H1 (cell line): ENCODE results near the gene ZNF426. TPM values are rescaled to one million over a fixed set of nuclear protein-coding genes. Genes with fewer than 3 reads are reported as not detected.

Experiments used
- CTCF ChIA-PET: fragments of 300-600 bp; sonication (Branson Sonifier 250); formaldehyde crosslinking; loops from one replicate; lab custom pipeline; 2021; ENCODE audit not compliant: partially characterized antibody; lab: Charles Lee
- POLR2A ChIA-PET: fragments of 300-600 bp; sonication (Branson Sonifier 250); formaldehyde crosslinking; loops from one replicate; lab custom pipeline; 2021; ENCODE audit warnings: inconsistent platforms; ENCODE audit not compliant: partially characterized antibody; lab: Charles Lee
- DNase-seq, 2 experiments: peaks; one replicate each; pipeline versions ENCODE4 v3.0.0 to v3.0.0-alpha.2; 2010 to 2022; ENCODE audit warnings: low spot score in 2 of 2, low read depth in 1 of 2, mixed read lengths in 1 of 2
- FAIRE-seq: peaks from 2 replicates; lab custom pipeline; 2011; peaks lifted over from hg19 to GRCh38; lab: Jason Lieb, UNC
- H2AFZ ChIP-seq: 2 replicates; pipeline ENCODE4 v1.8.1; 2012; ENCODE audit warnings: low read length, inconsistent platforms
- H2AK5ac ChIP-seq: 2 replicates; pipeline ENCODE4 v1.6.1; 2013; ENCODE audit warnings: low read depth, low read length
- H2BK120ac ChIP-seq: replicated peaks from 2 replicates; pipeline ENCODE3; 2013; ENCODE audit warnings: low read depth, low read length, inconsistent platforms
- H2BK12ac ChIP-seq: 2 replicates; pipeline ENCODE4 v1.6.1; 2013; ENCODE audit warnings: low read depth, low read length
- H2BK15ac ChIP-seq: 2 replicates; pipeline ENCODE4 v1.6.1; 2013; ENCODE audit warnings: low read length
- H2BK20ac ChIP-seq: 2 replicates; pipeline ENCODE4 v1.6.1; 2013; ENCODE audit warnings: low read length
- H2BK5ac ChIP-seq: 2 replicates; pipeline ENCODE4 v1.6.1; 2013; ENCODE audit warnings: low read depth, low read length
- H3K14ac ChIP-seq: 2 replicates; pipeline ENCODE4 v1.6.1; 2013; ENCODE audit warnings: inconsistent platforms; ENCODE audit not compliant: insufficient read length
- H3K18ac ChIP-seq: 2 replicates; pipeline ENCODE4 v1.6.1; 2013; ENCODE audit warnings: low read length; ENCODE audit errors: extremely low read depth
- H3K23ac ChIP-seq: 2 replicates; pipeline ENCODE4 v1.6.1; 2013; ENCODE audit warnings: inconsistent platforms; ENCODE audit not compliant: insufficient read length
- H3K23me2 ChIP-seq: 2 replicates; pipeline ENCODE4 v1.6.1; 2013; ENCODE audit warnings: low read depth, low read length
- H3K27ac ChIP-seq: 2 replicates; pipeline ENCODE4 v1.6.1; 2011; ENCODE audit warnings: low read depth, low read length, inconsistent platforms
- H3K27me3 ChIP-seq, 4 experiments: replicated peaks in 1 of 4; 1 replicate in 1 of 4; 2 replicates in 3 of 4; pipeline versions ENCODE4 v1.6.1 to v1.8.1; 2011 to 2013; ENCODE audit warnings: low read length in 3 of 4, mild to moderate bottlenecking in 3 of 4, inconsistent platforms in 2 of 4, mixed read lengths in 2 of 4, moderate library complexity in 1 of 4; ENCODE audit not compliant: control insufficient read depth in 3 of 4, insufficient read depth in 3 of 4; ENCODE audit errors: extremely low read depth in 1 of 4
- H3K36me3 ChIP-seq, 4 experiments: 2 replicates each; pipeline versions ENCODE4 v1.6.1 to v1.8.1; 2011 to 2013; ENCODE audit warnings: mild to moderate bottlenecking in 4 of 4, low read length in 3 of 4, moderate library complexity in 2 of 4, control low read depth in 1 of 4, inconsistent platforms in 1 of 4; ENCODE audit not compliant: insufficient read depth in 4 of 4, control insufficient read depth in 2 of 4
- H3K4ac ChIP-seq: replicated peaks from 2 replicates; pipeline ENCODE3; 2013; ENCODE audit warnings: low read length, low read depth, mixed read lengths, inconsistent platforms; ENCODE audit not compliant: insufficient read length
- H3K4me1 ChIP-seq, 4 experiments: replicated peaks in 1 of 4; 1 replicate in 1 of 4; 2 replicates in 3 of 4; pipeline versions ENCODE4 v1.6.1 to v1.8.1; 2011 to 2013; ENCODE audit warnings: low read length in 3 of 4, inconsistent platforms in 2 of 4, mixed read lengths in 1 of 4; ENCODE audit not compliant: insufficient read depth in 4 of 4, control insufficient read depth in 3 of 4
- H3K4me2 ChIP-seq, 2 experiments: 2 replicates each; pipeline versions ENCODE4 v1.6.1 to v1.8.1; 2011 to 2013; ENCODE audit warnings: low read depth in 2 of 2, low read length in 2 of 2, control low read depth in 1 of 2, inconsistent platforms in 1 of 2, mild to moderate bottlenecking in 1 of 2; ENCODE audit not compliant: insufficient read depth in 1 of 2
- H3K4me3 ChIP-seq, 4 experiments: fragments of 200-600, 300-600 bp in 1 of 4; sonication (generic), shearing (Covaris generic), sonication (Bioruptor Twin) in 1 of 4; 2 replicates each; pipeline versions ENCODE4 v1.5.1 to v1.8.1; 2011 to 2016; ENCODE audit warnings: low read length in 4 of 4, low read depth in 3 of 4, control low read depth in 2 of 4, inconsistent platforms in 2 of 4, mild to moderate bottlenecking in 2 of 4, mixed read lengths in 1 of 4, moderate library complexity in 1 of 4; ENCODE audit not compliant: insufficient read depth in 2 of 4; ENCODE audit errors: extremely low read depth in 1 of 4
- H3K56ac ChIP-seq: replicated peaks from 2 replicates; pipeline ENCODE3; 2013; ENCODE audit warnings: low read depth, mild to moderate bottlenecking, mixed read lengths, low read length, inconsistent platforms; ENCODE audit not compliant: insufficient read length
- H3K79me1 ChIP-seq: 2 replicates; pipeline ENCODE4 v1.6.1; 2013; ENCODE audit warnings: low read depth, low read length, control low read depth
- H3K79me2 ChIP-seq, 2 experiments: 2 replicates each; pipeline versions ENCODE4 v1.6.1 to v1.8.1; 2012 to 2013; ENCODE audit warnings: low read length in 2 of 2, mild to moderate bottlenecking in 2 of 2, inconsistent platforms in 1 of 2; ENCODE audit not compliant: insufficient read depth in 2 of 2, control insufficient read depth in 1 of 2
- H3K9ac ChIP-seq, 4 experiments: replicated peaks in 1 of 4; 1 replicate in 1 of 4; 2 replicates in 3 of 4; pipeline versions ENCODE4 v1.6.1 to v1.8.1; 2011 to 2013; ENCODE audit warnings: low read depth in 3 of 4, low read length in 3 of 4, control low read depth in 2 of 4, mild to moderate bottlenecking in 2 of 4, moderate library complexity in 2 of 4, inconsistent platforms in 1 of 4; ENCODE audit errors: extremely low read depth in 1 of 4
- H3K9me3 ChIP-seq, 2 experiments: 2 replicates each; pipeline versions ENCODE4 v1.6.1 to v1.8.1; 2012 to 2013; ENCODE audit warnings: mild to moderate bottlenecking in 2 of 2, moderate library complexity in 2 of 2, control low read depth in 1 of 2, inconsistent platforms in 1 of 2, low read depth in 1 of 2, low read length in 1 of 2, mixed read lengths in 1 of 2; ENCODE audit not compliant: insufficient read depth in 2 of 2
- H4K20me1 ChIP-seq, 2 experiments: replicated peaks in 1 of 2; 2 replicates each; pipeline versions ENCODE3 to v1.8.1; 2011 to 2013; ENCODE audit warnings: inconsistent platforms in 2 of 2, low read length in 2 of 2, mild to moderate bottlenecking in 1 of 2; ENCODE audit not compliant: insufficient read depth in 2 of 2, control insufficient read depth in 1 of 2
- H4K5ac ChIP-seq: 2 replicates; pipeline ENCODE4 v1.6.1; 2013; ENCODE audit warnings: low read length, low read depth, mixed read lengths, inconsistent platforms; ENCODE audit not compliant: insufficient read length
- H4K8ac ChIP-seq: 2 replicates; pipeline ENCODE4 v1.8.0; 2013; ENCODE audit warnings: mild to moderate bottlenecking, moderate library complexity, low read length, inconsistent platforms; ENCODE audit not compliant: insufficient read depth; ENCODE audit errors: extremely low read depth
- H4K91ac ChIP-seq: replicated peaks from 2 replicates; pipeline ENCODE3; 2013; ENCODE audit warnings: low read length, mixed read lengths, inconsistent platforms; ENCODE audit not compliant: insufficient read length
- CHD1 ChIP-seq: IDR thresholded peaks from 2 replicates; pipeline ENCODE4 v1.6.1; 2012; ENCODE audit warnings: low read depth, low read length, improper control_type of control experiment
- RAD21 ChIP-seq, 2 experiments: IDR thresholded peaks in 1 of 2; conservative IDR thresholded peaks in 1 of 2; 2 replicates each; pipeline ENCODE4 v1.6.1; 2011; ENCODE audit warnings: low read depth in 2 of 2, low read length in 2 of 2, improper control_type of control experiment in 1 of 2, inconsistent platforms in 1 of 2, mild to moderate bottlenecking in 1 of 2, moderate library complexity in 1 of 2
- WGBS, 2 experiments: shearing (Covaris generic) in 1 of 2; methylation state at CpG; one replicate each; pipeline versions ENCODE4 v1.1.6 to v1.1.7; 2013 to 2015; ENCODE audit warnings: low lambda C conversion rate in 2 of 2, mixed read lengths in 2 of 2, inconsistent platforms in 1 of 2, low coverage in 1 of 2, missing lambda C conversion rate in 1 of 2; ENCODE audit not compliant: insufficient replicate concordance in 2 of 2, insufficient coverage in 1 of 2, insufficient read length in 1 of 2; ENCODE audit errors: extremely low coverage in 1 of 2, missing lambda C conversion rate in 1 of 2; 5-methylcytosine and 5-hydroxymethylcytosine counted together
- polyA plus RNA-seq, 7 experiments: library from polyadenylated mRNA; depleted of rRNA in 3 of 7; stranded (reverse) in 5 of 7; unstranded in 2 of 7; fragments of >200 nt in 5 of 7; fragments of 200-250 nt in 2 of 7; gene quantifications; 1 replicate in 5 of 7; 2 replicates in 1 of 7; 4 replicates in 1 of 7; pipeline versions ENCODE4 v1.2.1 to v1.2.3, GENCODE V29; 2011 to 2013; ENCODE audit warnings: missing spikeins in 2 of 7, mixed read lengths in 2 of 7
- total RNA-seq: library from RNA; stranded (reverse); fragmentation: NEBNext Ultra II Directional; extraction: Animal tissue kit (Norgen Biotek cat#: 25700); gene quantifications from 2 replicates; pipeline ENCODE4 v1.2.1, GENCODE V29; 2021

Gene ZNF426
- total and polyA plus RNA-seq, 2 of the 8 experiments (the other 6 are each of a cell fraction or from before 2014, with no cell fraction given) = 3.6 to 27.9 TPM

- Histone ChIP-seq H2BK120ac (no peak overlapping the region), H3K9ac (no peak overlapping the region), H3K18ac (no peak overlapping the region)
- TF ChIP-seq RAD21 (IDR thresholded peaks at IDR 0.05 in 1 of 2, conservative IDR thresholded peaks at IDR 0.05 in 1 of 2; ENCODE audit: low read depth in 2 of 2, low read length in 2 of 2) (no peak), CHD1 (no peak)
- TF ChIP-seq, all 59 proteins: peak for 0
- FAIRE-seq (no peak), DNase-seq (no peak)
- Histone ChIP-seq H3K23ac (no peak overlapping the region), H2BK20ac (no peak overlapping the region), H3K4me3 (no peak overlapping the region), H3K79me1 (peaks cover 2% of the 10 kb centered on the region; the same call in 1 of the 2 replicates), H3K14ac (no peak overlapping the region), H4K20me1 (no peaks in the 10 kb centered on the region), H3K27me3 (no peaks in the 10 kb centered on the region), H3K79me2 (peaks cover 4 to 27% of the 10 kb centered on the region in 2 experiments; a peak in 3 of 4 replicates), H3K56ac (no peak overlapping the region), H4K5ac (no peak overlapping the region), H2BK15ac (no peak overlapping the region), H2AK5ac (no peak overlapping the region), H4K91ac (no peak overlapping the region), H3K27ac (no peak overlapping the region), H2BK5ac (no peak overlapping the region), H3K4me1 (no peaks in the 10 kb centered on the region), H3K4ac (no peak overlapping the region), H3K36me3 (peaks cover 24 to 59% (median 43%) of the 10 kb centered on the region in 4 experiments; a peak in 7 of 8 replicates), H4K8ac (no peak overlapping the region), H3K4me2 (no peak overlapping the region), H3K9me3 (peaks cover 32 to 44% of the 10 kb centered on the region in 2 experiments), H2AFZ (no peak overlapping the region), H2BK12ac (no peak overlapping the region), H3K23me2 (no peaks in the 10 kb centered on the region; the same call in 1 of the 2 replicates)
- CTCF ChIA-PET = interaction anchor here (0.5 to 1.2 kb wide), 3 partner anchors 51 to 285 kb away, joined by 3 read pairs; no protein-coding TSS in a partner anchor
- WGBS, 2 experiments = 93% methylated on average over 4 of the region's 4 CpGs; no CpG with 5 or more reads in 1 of the 2 experiments
- POLR2A ChIA-PET = interaction anchor here (0.9 to 1.0 kb wide), 2 partner anchors 9 to 12 kb away, joined by 3 read pairs; no protein-coding TSS in a partner anchor
Measured at GRCh38 chr19:9535934-9536333, 2.5 kb downstream of the ZNF426 start.
